Naive thymus-derived CD4-positive, alpha-beta T cell (primary cell): ENCODE measurements around the gene DNAJB8. TPM values are rescaled to one million over a fixed set of nuclear protein-coding genes. Genes with fewer than 3 reads are reported as not detected.

Experiments
- ATAC-seq: fragments of 150-1000 bp; cut with Tn5 transposase; 2 replicates; pipeline ENCODE4 v1.10.0; 2021; ENCODE audit warnings: mild to moderate bottlenecking, moderate library complexity
- CTCF ChIA-PET: fragments of 350-600 bp; sonication (Branson Sonifier 250); formaldehyde crosslinking; loops from one replicate; lab custom pipeline; 2021; ENCODE audit warnings: antibody characterized with exemption; lab: Charles Lee
- POLR2A ChIA-PET: fragments of 350-600 bp; sonication (Branson Sonifier 250); formaldehyde crosslinking; loops from one replicate; lab custom pipeline; 2021; ENCODE audit warnings: antibody characterized with exemption, inconsistent platforms; lab: Charles Lee
- DNase-seq, 9 donors: peaks; one replicate each; pipeline versions ENCODE4 v3.0.0 to v3.0.0-alpha.2; 2020 to 2022; ENCODE audit warnings: mixed read lengths in 1 of 9
- H3K27ac ChIP-seq: one replicate; pipeline ENCODE4 v1.7.0; 2013; ENCODE audit warnings: mild to moderate bottlenecking, low read depth, low read length, moderate library complexity
- H3K27me3 ChIP-seq, 2 donors: one replicate each; pipeline ENCODE4 v1.7.0; 2013; ENCODE audit warnings: low read length in 2 of 2, mild to moderate bottlenecking in 2 of 2, moderate library complexity in 2 of 2; ENCODE audit not compliant: control insufficient read depth in 2 of 2, insufficient read depth in 2 of 2
- H3K36me3 ChIP-seq, 3 experiments: 1 replicate in 2 of 3; 2 replicates in 1 of 3; pipeline ENCODE4 v1.7.0; 2013; ENCODE audit warnings: low read length in 3 of 3, mild to moderate bottlenecking in 3 of 3, moderate library complexity in 1 of 3; ENCODE audit not compliant: insufficient read depth in 3 of 3, control insufficient read depth in 2 of 3
- H3K4me1 ChIP-seq, 2 donors: one replicate each; pipeline ENCODE4 v1.7.0; 2013; ENCODE audit warnings: low read length in 2 of 2, mild to moderate bottlenecking in 2 of 2, moderate library complexity in 1 of 2; ENCODE audit not compliant: control insufficient read depth in 2 of 2, insufficient read depth in 2 of 2
- H3K4me3 ChIP-seq: 2 replicates; pipeline ENCODE4 v1.7.0; 2013; ENCODE audit warnings: mild to moderate bottlenecking, low read length
- H3K9me3 ChIP-seq, 3 experiments: 1 replicate in 2 of 3; 2 replicates in 1 of 3; pipeline ENCODE4 v1.7.0; 2013; ENCODE audit warnings: low read length in 3 of 3; ENCODE audit not compliant: control insufficient read depth in 2 of 3
- H3K27ac Mint-ChIP-seq, 9 donors: one replicate each; pipeline ENCODE4 v1.8.0; 2020 to 2022; ENCODE audit warnings: mixed read lengths in 9 of 9, mild to moderate bottlenecking in 8 of 9, moderate library complexity in 5 of 9, inconsistent platforms in 2 of 9
- H3K27me3 Mint-ChIP-seq, 5 donors: one replicate each; pipeline ENCODE4 v1.8.0; 2021 to 2022; ENCODE audit warnings: mixed read lengths in 5 of 5, mild to moderate bottlenecking in 1 of 5
- H3K36me3 Mint-ChIP-seq, 5 donors: one replicate each; pipeline ENCODE4 v1.8.0; 2020 to 2022; ENCODE audit warnings: mixed read lengths in 5 of 5, mild to moderate bottlenecking in 3 of 5, inconsistent platforms in 1 of 5
- H3K4me1 Mint-ChIP-seq, 7 donors: one replicate each; pipeline ENCODE4 v1.8.0; 2020 to 2022; ENCODE audit warnings: mixed read lengths in 7 of 7, mild to moderate bottlenecking in 3 of 7, inconsistent platforms in 1 of 7
- H3K4me3 Mint-ChIP-seq, 10 donors: one replicate each; pipeline ENCODE4 v1.8.0; 2020 to 2022; ENCODE audit warnings: mild to moderate bottlenecking in 10 of 10, mixed read lengths in 10 of 10, moderate library complexity in 6 of 10, inconsistent platforms in 2 of 10
- H3K9me3 Mint-ChIP-seq, 11 donors: one replicate each; pipeline ENCODE4 v1.8.0; 2020 to 2022; ENCODE audit warnings: mixed read lengths in 11 of 11, mild to moderate bottlenecking in 4 of 11, inconsistent platforms in 1 of 11, moderate library complexity in 1 of 11
- intact Hi-C, 2 donors: fragments of 100-400 bp; cut with micrococcal nuclease; formaldehyde crosslinking; loops; one replicate each; pipeline ENCODE4 v1.15.1; 2023
- polyA plus RNA-seq, 2 donors: library from polyadenylated mRNA; unstranded; fragments of 300-500 nt; fragmentation: Illumina TruSeq; gene quantifications; one replicate each; pipeline ENCODE4 v1.2.3, GENCODE V29; 2021
- total RNA-seq, 6 experiments: library from RNA in 5 of 6; stranded (reverse) in 5 of 6; gene quantifications; 1 replicate in 5 of 6; 2 replicates in 1 of 6; pipeline ENCODE4 v1.2.3 and lab custom pipeline; 2021 to 2026

Gene DNAJB8
- total and polyA plus RNA-seq, 7 experiments from 2014 or later, result not detected

DNA sequence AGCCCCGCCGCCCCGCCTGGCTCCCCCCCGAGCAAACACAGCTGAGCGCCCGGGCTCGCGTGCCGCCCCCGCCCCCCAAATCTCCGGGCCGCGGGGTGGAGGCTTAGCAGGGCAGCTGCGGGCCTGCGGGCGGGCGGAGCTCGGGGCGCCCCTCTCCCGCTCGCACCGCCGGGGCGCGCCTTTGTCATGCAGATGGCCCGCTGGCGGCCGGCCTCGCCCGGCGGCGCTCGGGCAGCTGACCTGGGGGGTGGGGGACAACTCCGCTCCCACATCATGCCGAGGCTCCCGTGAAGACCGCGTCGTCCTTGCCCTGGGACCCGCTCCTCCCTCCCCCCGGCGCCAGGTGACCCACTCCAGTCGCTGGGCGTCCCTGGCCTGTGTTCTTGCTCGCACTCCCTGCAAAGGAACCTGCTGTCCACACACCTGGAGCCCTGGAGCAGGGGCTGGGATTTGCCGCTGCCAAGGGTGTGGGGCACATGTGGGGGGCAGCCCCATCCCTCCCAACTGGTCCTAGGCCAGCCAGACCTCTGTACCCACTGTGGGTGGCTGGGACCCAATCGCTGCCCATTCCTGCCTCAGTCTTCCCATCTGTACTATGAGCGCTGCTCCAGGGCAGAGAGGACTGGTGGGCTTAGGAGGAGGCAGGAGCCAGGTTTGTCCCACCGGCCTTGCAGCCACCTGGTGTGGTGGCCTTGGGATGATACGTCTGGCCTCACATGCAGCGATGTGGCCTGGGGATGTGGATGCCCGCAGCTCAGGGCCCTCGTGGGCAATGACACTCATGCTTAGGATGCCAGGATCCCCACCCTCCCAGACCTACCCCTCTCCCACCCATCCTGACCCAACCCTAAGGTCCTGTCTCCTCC is 33.5 kb downstream of the DNAJB8 start:
- Histone ChIP-seq H3K27ac (no peak overlapping the region), H3K4me1 (no peaks in the 10 kb centered on the region), H3K9me3 (no peaks in the 10 kb centered on the region), H3K4me3 (no peak overlapping the region), H3K27me3 (peaks cover 3 to 13% of the 10 kb centered on the region in 2 donors), H3K36me3 (no peaks in the 10 kb centered on the region)
- H3K4me1 Mint-ChIP-seq, result peaks cover 0 to 13% (median 11%) of the 10 kb centered on the region in 7 donors
- peak overlapping the region in 1 of 9 donors; percentile 72 for H3K27ac Mint-ChIP-seq
- H3K36me3 Mint-ChIP-seq, result peaks cover 0 to 6% (median 0%) of the 10 kb centered on the region in 5 donors
- H3K4me3 Mint-ChIP-seq, result peak overlapping the region in 4 of 10 donors; percentile 13 to 71 (median 46)
- ATAC-seq (no peak), DNase-seq (no peak)
- peaks cover 0 to 2% (median 0%) of the 10 kb centered on the region in 11 donors for H3K9me3 Mint-ChIP-seq
- POLR2A ChIA-PET, result interaction anchor here (0.7 kb wide), 1 partner anchor 8 kb away, joined by 3 read pairs; no protein-coding TSS in a partner anchor
- CTCF ChIA-PET, result no interaction called here
- intact Hi-C loops, result no loop called here
- H3K27me3 Mint-ChIP-seq, result peaks cover 34 to 67% (median 39%) of the 10 kb centered on the region in 5 donors

DNA sequence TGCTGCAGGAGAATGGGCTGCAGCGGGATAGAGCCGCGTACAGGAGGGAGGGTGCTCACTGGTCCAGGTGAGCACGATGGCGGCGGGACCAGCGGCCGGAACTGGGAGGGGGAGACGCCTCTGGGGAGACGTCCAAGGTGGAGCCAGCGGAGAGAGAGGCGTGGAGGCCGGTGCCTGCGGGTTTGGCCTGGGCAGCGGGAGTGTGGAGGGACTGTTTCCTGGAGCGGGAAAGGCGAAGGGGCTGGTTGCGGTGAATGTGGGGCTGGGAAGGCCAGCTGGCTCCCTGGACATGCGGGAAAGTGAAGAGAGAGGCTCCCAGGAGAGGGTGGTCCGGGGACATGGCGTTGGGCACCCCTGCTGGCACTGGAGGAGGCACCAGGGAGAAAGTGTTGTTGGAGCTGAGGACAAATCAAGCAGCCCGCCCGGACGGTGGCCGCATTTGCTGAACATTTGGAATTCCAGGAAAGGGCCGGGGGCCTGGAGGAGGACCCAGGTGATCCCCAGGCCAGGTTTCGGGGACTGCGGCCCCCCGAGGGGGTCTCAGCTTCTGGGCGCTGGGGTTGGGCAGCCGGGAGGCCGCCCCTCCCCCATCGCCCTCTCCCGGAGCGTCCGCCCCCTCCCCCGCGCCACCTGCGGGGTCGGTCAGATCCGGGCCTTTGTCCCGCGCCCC is 34.3 kb downstream of the DNAJB8 start:
- DNase-seq (no peak), ATAC-seq (no peak)
- Histone ChIP-seq H3K4me1 (no peaks in the 10 kb centered on the region), H3K27ac (no peak overlapping the region), H3K27me3 (peaks cover 3 to 13% of the 10 kb centered on the region in 2 donors), H3K36me3 (no peaks in the 10 kb centered on the region), H3K4me3 (no peak overlapping the region), H3K9me3 (no peaks in the 10 kb centered on the region)
- Mint-ChIP-seq H3K4me3 (peak overlapping the region in 9 of 10 donors; percentile 30 to 88 (median 68)), H3K36me3 (peaks cover 0 to 6% (median 0%) of the 10 kb centered on the region in 5 donors), H3K27me3 (peaks cover 36 to 67% (median 43%) of the 10 kb centered on the region in 5 donors), H3K4me1 (peaks cover 0 to 13% (median 11%) of the 10 kb centered on the region in 7 donors), H3K27ac (peak overlapping the region in 2 of 9 donors; percentile 51 to 75), H3K9me3 (peaks cover 0 to 2% (median 0%) of the 10 kb centered on the region in 11 donors)
- CTCF ChIA-PET, result no interaction called here
- intact Hi-C loops, result no loop called here
- POLR2A ChIA-PET, result interaction anchor here (0.7 kb wide), 1 partner anchor 9 kb away, joined by 3 read pairs; no protein-coding TSS in a partner anchor

DNA sequence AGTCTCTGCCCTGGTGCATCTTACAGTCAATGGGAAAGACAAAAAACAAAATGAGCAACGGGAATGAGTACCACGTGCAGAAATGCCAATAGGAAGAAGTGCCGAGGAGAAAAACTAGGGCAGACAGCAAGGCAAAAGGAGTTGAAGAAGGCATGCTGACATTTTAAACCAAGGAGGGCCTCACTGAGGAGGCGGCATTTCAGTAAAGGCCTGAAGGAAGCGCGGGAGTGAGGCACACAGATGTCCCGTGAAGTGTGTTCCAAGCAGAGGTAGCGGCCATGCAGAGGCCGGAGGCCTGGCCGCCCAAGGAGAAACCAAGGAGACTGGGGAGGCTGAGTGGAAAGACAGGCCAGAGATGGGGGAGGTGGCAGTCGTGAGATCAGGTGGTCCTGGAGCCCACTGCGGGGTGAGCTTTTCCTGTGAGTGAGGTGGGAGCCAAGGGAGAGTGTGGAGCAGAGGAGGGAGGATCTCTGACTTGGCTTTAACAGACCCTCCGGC is 34.8 kb downstream of the DNAJB8 start:
- Histone ChIP-seq H3K36me3 (no peaks in the 10 kb centered on the region), H3K27me3 (peaks cover 3 to 13% of the 10 kb centered on the region in 2 donors), H3K27ac (no peak overlapping the region), H3K4me3 (no peak overlapping the region), H3K4me1 (no peaks in the 10 kb centered on the region), H3K9me3 (no peaks in the 10 kb centered on the region)
- Mint-ChIP-seq H3K27ac (peak overlapping the region in 1 of 9 donors; percentile 51), H3K36me3 (peaks cover 0 to 6% (median 0%) of the 10 kb centered on the region in 5 donors), H3K9me3 (peaks cover 0 to 2% (median 0%) of the 10 kb centered on the region in 11 donors), H3K27me3 (peaks cover 36 to 65% (median 47%) of the 10 kb centered on the region in 5 donors), H3K4me3 (peak overlapping the region in 9 of 10 donors; percentile 51 to 88 (median 68)), H3K4me1 (peaks cover 0 to 13% (median 11%) of the 10 kb centered on the region in 7 donors)
- DNase-seq, result no peak
- ChIA-PET POLR2A (no interaction called here), CTCF (no interaction called here)
- intact Hi-C loops, result no loop called here
- ATAC-seq, result no peak

DNA sequence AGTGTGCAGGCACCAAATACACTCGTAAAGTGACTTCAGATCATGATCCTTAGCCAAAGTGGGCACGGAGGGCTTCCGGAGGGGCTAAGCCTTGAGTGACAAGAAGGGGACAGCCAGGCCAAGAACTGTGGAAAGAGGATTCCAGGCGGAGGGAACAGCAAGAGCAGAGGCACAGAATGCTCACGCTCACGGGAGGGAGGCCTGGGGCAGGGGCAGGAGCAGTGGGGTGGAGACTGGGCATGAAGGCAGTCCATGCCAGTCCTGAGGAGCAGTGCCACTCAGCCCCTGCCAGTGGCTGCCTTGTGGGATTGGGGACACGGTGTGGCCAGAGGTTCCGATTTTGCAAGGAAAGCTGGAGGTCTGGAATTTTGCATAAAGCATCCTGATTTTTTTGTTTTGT is 36.0 kb downstream of the DNAJB8 start:
- CTCF ChIA-PET, result no interaction called here
- H3K36me3 Mint-ChIP-seq, result peaks cover 0 to 6% (median 0%) of the 10 kb centered on the region in 5 donors
- H3K9me3 Mint-ChIP-seq, result peaks cover 0 to 2% (median 0%) of the 10 kb centered on the region in 11 donors
- Histone ChIP-seq H3K4me1 (no peaks in the 10 kb centered on the region), H3K36me3 (no peaks in the 10 kb centered on the region), H3K9me3 (no peaks in the 10 kb centered on the region), H3K27ac (no peak overlapping the region), H3K4me3 (no peak overlapping the region), H3K27me3 (peaks cover 3 to 13% of the 10 kb centered on the region in 2 donors)
- intact Hi-C loops, result no loop called here
- peak overlapping the region in 1 of 10 donors; percentile 70 for H3K4me3 Mint-ChIP-seq
- POLR2A ChIA-PET, result interaction anchor here (0.8 kb wide), 1 partner anchor 312 kb away, joined by 5 read pairs; no protein-coding TSS in a partner anchor
- peak overlapping the region in 1 of 9 donors; percentile 6 for H3K27ac Mint-ChIP-seq
- peaks cover 0 to 13% (median 11%) of the 10 kb centered on the region in 7 donors for H3K4me1 Mint-ChIP-seq
- H3K27me3 Mint-ChIP-seq, result peaks cover 29 to 55% (median 40%) of the 10 kb centered on the region in 5 donors
- ATAC-seq, result no peak
- DNase-seq, result no peak

DNA sequence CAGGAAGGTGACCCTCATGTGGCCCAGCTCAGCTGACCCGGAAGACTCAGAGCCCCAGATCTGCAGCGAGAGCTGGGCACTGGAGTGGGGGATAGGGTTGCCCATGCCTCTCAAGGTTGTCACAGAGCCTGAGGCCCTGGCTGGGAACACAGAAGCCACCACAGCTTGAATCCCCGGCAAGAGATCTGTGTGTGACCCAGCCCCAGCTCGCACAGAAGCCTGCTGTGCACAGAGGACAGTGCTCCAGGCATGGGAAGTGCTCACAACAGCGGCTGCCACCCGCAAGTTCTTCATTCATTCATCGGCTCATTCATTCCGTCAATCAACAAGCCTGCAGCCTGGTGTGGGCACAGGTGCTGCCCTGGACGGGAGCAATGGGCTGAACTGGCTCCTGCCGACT is 36.4 kb downstream of the DNAJB8 start:
- H3K27ac Mint-ChIP-seq, result no peak overlapping the region
- peaks cover 0 to 2% (median 0%) of the 10 kb centered on the region in 11 donors for H3K9me3 Mint-ChIP-seq
- intact Hi-C loops, result no loop called here

DNA sequence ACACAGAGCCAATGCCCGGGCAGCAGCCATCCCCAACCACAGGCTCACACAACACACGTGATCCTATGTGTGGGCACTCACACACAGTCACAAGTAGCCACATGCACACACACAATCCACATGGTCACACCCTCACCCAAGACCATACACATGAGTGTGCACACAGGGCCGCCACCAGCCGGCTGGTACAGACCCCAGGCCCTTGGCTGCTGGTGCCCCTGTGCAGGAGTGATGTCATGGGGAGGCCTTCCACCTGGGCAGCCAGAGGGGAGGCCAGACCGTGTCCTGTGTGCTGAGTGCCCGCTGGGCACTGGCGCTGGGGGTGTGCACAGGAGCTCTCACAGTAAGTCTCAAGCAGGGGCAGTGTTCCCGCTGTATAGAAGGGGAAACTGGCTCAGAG is 36.9 kb downstream of the DNAJB8 start:
- Histone ChIP-seq H3K4me1 (no peaks in the 10 kb centered on the region), H3K4me3 (no peak overlapping the region), H3K9me3 (no peaks in the 10 kb centered on the region), H3K27me3 (peaks cover 3 to 13% of the 10 kb centered on the region in 2 donors), H3K36me3 (no peaks in the 10 kb centered on the region), H3K27ac (no peak overlapping the region)
- Mint-ChIP-seq H3K27ac (no peak overlapping the region), H3K27me3 (peaks cover 29 to 53% (median 40%) of the 10 kb centered on the region in 5 donors), H3K4me3 (peak overlapping the region in 1 of 10 donors; percentile 25), H3K9me3 (peaks cover 0 to 2% (median 0%) of the 10 kb centered on the region in 11 donors), H3K4me1 (peaks cover 0 to 13% (median 11%) of the 10 kb centered on the region in 7 donors), H3K36me3 (peaks cover 0 to 6% (median 0%) of the 10 kb centered on the region in 5 donors)
- ChIA-PET POLR2A (no interaction called here), CTCF (no interaction called here)
- ATAC-seq (no peak), DNase-seq (no peak)
- intact Hi-C loops, result loop anchor here in 1 of 2 donors (5.0 to 10.0 kb wide), 2 partner anchors 38 to 335 kb away; partner anchors contain the start of gene DNAJB8

More for the DNA sequence above, 36.4 kb downstream of the DNAJB8 start:
- Histone ChIP-seq H3K36me3 (no peaks in the 10 kb centered on the region), H3K27ac (no peak overlapping the region), H3K9me3 (no peaks in the 10 kb centered on the region), H3K27me3 (peaks cover 3 to 13% of the 10 kb centered on the region in 2 donors), H3K4me3 (no peak overlapping the region), H3K4me1 (no peaks in the 10 kb centered on the region)
- no peak for ATAC-seq
- peaks cover 29 to 53% (median 40%) of the 10 kb centered on the region in 5 donors for H3K27me3 Mint-ChIP-seq
- H3K36me3 Mint-ChIP-seq, result peaks cover 0 to 6% (median 0%) of the 10 kb centered on the region in 5 donors
- H3K4me3 Mint-ChIP-seq, result peak overlapping the region in 2 of 10 donors; percentile 25 to 70
- H3K4me1 Mint-ChIP-seq, result peaks cover 0 to 13% (median 11%) of the 10 kb centered on the region in 7 donors
- POLR2A ChIA-PET, result no interaction called here
- CTCF ChIA-PET, result interaction anchor here (0.5 kb wide), 1 partner anchor 244 kb away, joined by 4 read pairs; no protein-coding TSS in a partner anchor
- DNase-seq, result no peak
